Measurements from ENCODE around the gene SELENON. TPM values are rescaled to one million over a fixed set of nuclear protein-coding genes. Genes with fewer than 3 reads are reported as not detected.

Gene SELENON
- total and polyA plus RNA-seq, 2 of the 4 experiments (the other 2 are of a cell fraction) = 9.1 to 114 TPM

GRCh38 chr1:25758466-25759070 lies 41.4 kb upstream of the SELENON start:
- no peak overlapping the region for H3K18ac ChIP-seq (ENCODE audit: low read depth, low read length)
- in situ Hi-C loops (cut with MboI; ENCODE audit: low sequenced_read_pairs) = no loop called here

More at GRCh38 chr1:25758466-25759070, 41.4 kb upstream of the SELENON start:
- TF ChIP-seq ELK1 (IDR thresholded peaks at IDR 0.05; ENCODE audit: borderline replicate concordance, low read depth, low read length) (no peak), MAFK (IDR thresholded peaks at IDR 0.05; ENCODE audit: low read depth, low read length) (no peak), RFX5 (IDR thresholded peaks at IDR 0.05; ENCODE audit: low read depth, low read length) (no peak), CHD1 (IDR thresholded peaks at IDR 0.05; ENCODE audit: low read depth, low read length) (no peak), CEBPB (IDR thresholded peaks at IDR 0.05; ENCODE audit: low read depth, low read length) (no peak), NFE2L2 (IDR thresholded peaks at IDR 0.05; ENCODE audit: low read depth, low read length) (no peak)
- CTCF ChIA-PET = no interaction called here
- H3K14ac ChIP-seq (replicated peaks; ENCODE audit: low read depth, low read length) = no peak overlapping the region
- peaks cover 27% of the 10 kb centered on the region; the same call in 1 of the 2 replicates for H3K36me3 ChIP-seq (ENCODE audit: control insufficient read depth, insufficient read depth, low read length)
- H2BK15ac ChIP-seq (ENCODE audit: low read depth, low read length) = no peak overlapping the region
- H3K9me1 ChIP-seq (ENCODE audit: insufficient read depth, low read length) = no peaks in the 10 kb centered on the region; the same call in 1 of the 2 replicates
- H2AFZ ChIP-seq (replicated peaks; ENCODE audit: low read length, poor library complexity) = no peak overlapping the region
- no peaks in the 10 kb centered on the region for H3K9me3 ChIP-seq (ENCODE audit: control insufficient read depth, insufficient read depth, low read length)
- no peak overlapping the region for H4K91ac ChIP-seq (ENCODE audit: insufficient read depth, low read depth, low read length)
- no peak overlapping the region for H3K4ac ChIP-seq (ENCODE audit: low read depth, low read length)
- no peak overlapping the region for H2BK20ac ChIP-seq (ENCODE audit: low read depth, low read length)
- no peak overlapping the region for H4K8ac ChIP-seq (ENCODE audit: low read depth in 2 of 2, low read length in 2 of 2)
- no peak overlapping the region for H3K23ac ChIP-seq (ENCODE audit: low read depth, low read length)
- WGBS, 2 experiments (ENCODE audit: extremely low coverage in 2 of 2, insufficient read length in 1 of 2) = 77% methylated on average over 3 of the region's 15 CpGs; no CpG with 5 or more reads in 1 of the 2 experiments
- H2AK9ac ChIP-seq (replicated peaks; ENCODE audit: low read depth, low read length, poor library complexity) = no peak overlapping the region
- ATAC-seq (ENCODE audit: low read depth) (no peak), DNase-seq (no peak)
- H3K56ac ChIP-seq (ENCODE audit: extremely low read depth, insufficient read depth, low read length) = no peak overlapping the region
- dilution Hi-C loops (cut with HindIII; ENCODE audit: low sequenced_read_pairs, unreplicated experiment) (no loop called here), intact Hi-C loops (cut with micrococcal nuclease) (no loop called here)
- H2BK120ac ChIP-seq (ENCODE audit: low read depth, low read length) = no peak overlapping the region
- no peak overlapping the region for H3K9ac ChIP-seq (ENCODE audit: low read depth, low read length)
- no peaks in the 10 kb centered on the region for H4K20me1 ChIP-seq (ENCODE audit: insufficient read depth, low read length)
- no peak overlapping the region for H2BK5ac ChIP-seq (ENCODE audit: low read depth, low read length, poor library complexity, severe bottlenecking)
- POLR2A ChIA-PET (ENCODE audit: unreplicated experiment) = no interaction called here
- H3K27ac ChIP-seq (ENCODE audit: insufficient read depth, low read length) = no peak overlapping the region
- H3K4me3 ChIP-seq (ENCODE audit: insufficient read depth, low read depth, low read length) = no peak overlapping the region
- H3K79me1 ChIP-seq (ENCODE audit: low read depth in 1 of 2, low read length in 2 of 2) = no peaks in the 10 kb centered on the region
- no peak overlapping the region for H2AK5ac ChIP-seq (ENCODE audit: low read depth, low read length)
- H3K4me1 ChIP-seq (ENCODE audit: control insufficient read depth, insufficient read depth, low read length) = no peaks in the 10 kb centered on the region
- BruUV-seq (replicated peaks) = no TSS peak
- H4K5ac ChIP-seq (ENCODE audit: low read depth, low read length) = no peak overlapping the region
- no peak overlapping the region for H3K4me2 ChIP-seq (ENCODE audit: low read depth, low read length)
- no peaks in the 10 kb centered on the region for H3K27me3 ChIP-seq (ENCODE audit: control insufficient read depth, insufficient read depth, low read length)
